Measurements from ENCODE around the gene DPP6. TPM values are rescaled to one million over a fixed set of nuclear protein-coding genes. Genes with fewer than 3 reads are reported as not detected.

DPP6 gene
- polyA plus RNA-seq, 1 of the 3 experiments (the other 2 are of a cell fraction), result not detected

- H3K9ac ChIP-seq, result no peak overlapping the region
- POLR2A ChIA-PET, result no interaction called here
- DNase-seq, result no peak
- H3F3A ChIP-seq (replicated peaks; ENCODE audit: insufficient read depth), result peaks cover 15% of the 10 kb centered on the region
- H3K9me2 ChIP-seq, result no peaks in the 10 kb centered on the region
- no peaks in the 10 kb centered on the region for H3K27me3 ChIP-seq (ENCODE audit: insufficient read depth)
- H3K36me3 ChIP-seq (replicated peaks in 1 of 2; ENCODE audit: control insufficient read depth in 1 of 2, insufficient read depth in 2 of 2, low read length in 1 of 2), result no peaks in the 10 kb centered on the region
- H3K9me3 ChIP-seq, result 0 out of 2 replicates have a peak, but pooled peaks cover 8% of the 10 kb centered on the region
- H3K27ac ChIP-seq (ENCODE audit: low read depth in 2 of 2, low read length in 1 of 2), result no peak overlapping the region
- no peak overlapping the region for H3K4me2 ChIP-seq
- 77% methylated on average over 11 of the region's 11 CpGs for WGBS (ENCODE audit: low lambda C conversion rate)
- no peak overlapping the region for H3K4me3 ChIP-seq (ENCODE audit: low read depth in 2 of 2, low read length in 1 of 2)
- TF ChIP-seq RAD21 (IDR thresholded peaks at IDR 0.05; ENCODE audit: low read length) (no peak), IRF3 (IDR thresholded peaks at IDR 0.05; ENCODE audit: low read depth, low read length) (no peak), EZH2phosphoT487 (IDR thresholded peaks at IDR 0.05; ENCODE audit: borderline replicate concordance, low read depth) (no peak), JUND (IDR thresholded peaks at IDR 0.05) (no peak), NFIC (IDR thresholded peaks at IDR 0.05; ENCODE audit: borderline replicate concordance) (no peak), CTCF (IDR thresholded peaks at IDR 0.05) (no peak), YY1 (IDR thresholded peaks at IDR 0.05; ENCODE audit: low read depth) (no peak), ZBTB33 (IDR thresholded peaks at IDR 0.05; ENCODE audit: borderline replicate concordance, low read depth) (no peak), TCF12 (IDR thresholded peaks at IDR 0.05) (no peak)
- H4K20me1 ChIP-seq (ENCODE audit: insufficient read depth), result no peaks in the 10 kb centered on the region
- H3K79me2 ChIP-seq (ENCODE audit: insufficient read depth), result no peaks in the 10 kb centered on the region
- CTCF ChIA-PET, result interaction anchor here (0.6 to 1.8 kb wide), 3 partner anchors 14 to 34 kb away, joined by 4 to 7 read pairs (median 4); no protein-coding TSS in a partner anchor
- H3K4me1 ChIP-seq (ENCODE audit: control insufficient read depth in 1 of 2, insufficient read depth in 2 of 2, low read depth in 1 of 2, low read length in 1 of 2), result no peaks in the 10 kb centered on the region
- H2AFZ ChIP-seq (ENCODE audit: low read depth), result no peak overlapping the region
Observed at GRCh38 chr7:154879629-154880028, 827.4 kb downstream of the DPP6 start.

- Histone ChIP-seq H3K9ac (no peak overlapping the region), H3K9me3 (0 out of 2 replicates have a peak, but pooled peaks cover 8% of the 10 kb centered on the region), H3K4me2 (no peak overlapping the region), H3K27ac (ENCODE audit: low read depth in 2 of 2, low read length in 1 of 2) (no peak overlapping the region), H2AFZ (ENCODE audit: low read depth) (no peak overlapping the region), H3F3A (replicated peaks; ENCODE audit: insufficient read depth) (peaks cover 15% of the 10 kb centered on the region), H4K20me1 (ENCODE audit: insufficient read depth) (no peaks in the 10 kb centered on the region), H3K4me1 (ENCODE audit: control insufficient read depth in 1 of 2, insufficient read depth in 2 of 2, low read depth in 1 of 2, low read length in 1 of 2) (no peaks in the 10 kb centered on the region), H3K27me3 (ENCODE audit: insufficient read depth) (no peaks in the 10 kb centered on the region), H3K79me2 (ENCODE audit: insufficient read depth) (no peaks in the 10 kb centered on the region), H3K36me3 (replicated peaks in 1 of 2; ENCODE audit: control insufficient read depth in 1 of 2, insufficient read depth in 2 of 2, low read length in 1 of 2) (no peaks in the 10 kb centered on the region), H3K4me3 (ENCODE audit: low read depth in 2 of 2, low read length in 1 of 2) (no peak overlapping the region), H3K9me2 (no peaks in the 10 kb centered on the region)
- DNase-seq, result no peak
- WGBS (ENCODE audit: low lambda C conversion rate), result 60% methylated on average over 8 of the region's 9 CpGs
- CTCF ChIA-PET, result interaction anchor here (1.0 to 1.8 kb wide), 3 partner anchors 9 to 33 kb away, joined by 3 to 7 read pairs (median 5); no protein-coding TSS in a partner anchor
- POLR2A ChIA-PET, result no interaction called here
- TF ChIP-seq GABPA (IDR thresholded peaks at IDR 0.05; ENCODE audit: low read depth), result no peak
- no peak for TF ChIP-seq EP300 (IDR thresholded peaks at IDR 0.05; ENCODE audit: borderline replicate concordance in 1 of 2, low read depth in 1 of 2, low read length in 1 of 2)
- no peak for TF ChIP-seq FOSL2 (IDR thresholded peaks at IDR 0.05; ENCODE audit: borderline replicate concordance, low read depth)
- no peak for TF ChIP-seq RFX5 (IDR thresholded peaks at IDR 0.05; ENCODE audit: low read length)
- no peak for TF ChIP-seq NFIC (IDR thresholded peaks at IDR 0.05; ENCODE audit: borderline replicate concordance)
- TF ChIP-seq REST (IDR thresholded peaks at IDR 0.05; ENCODE audit: low read depth, low read length), result no peak
- TF ChIP-seq RXRA (IDR thresholded peaks at IDR 0.05; ENCODE audit: borderline replicate concordance, low read depth), result no peak
- no peak for TF ChIP-seq RAD21 (IDR thresholded peaks at IDR 0.05; ENCODE audit: low read length)
- TF ChIP-seq GATA2 (CRISPR knock-in tag; IDR thresholded peaks at IDR 0.05), result no peak
- no peak for TF ChIP-seq TCF12 (IDR thresholded peaks at IDR 0.05)
- no peak for TF ChIP-seq TAF1 (IDR thresholded peaks at IDR 0.05; ENCODE audit: borderline replicate concordance, low read depth, low read length)
- TF ChIP-seq EZH2phosphoT487 (IDR thresholded peaks at IDR 0.05; ENCODE audit: borderline replicate concordance, low read depth), result no peak
Observed at GRCh38 chr7:154880513-154880912, 828.3 kb downstream of the DPP6 start.
